Measurements from ENCODE around the gene CFAP141. TPM values are rescaled to one million over a fixed set of nuclear protein-coding genes. Genes with fewer than 3 reads are reported as not detected.

CFAP141 gene
- total RNA-seq, 1 donor from 2014 or later: not detected

- no peak for DNase-seq (ENCODE audit: low spot score)
Observed at GRCh38 chr1:154171880-154172279, 34.3 kb downstream of the CFAP141 start.

GRCh38 chr1:154171223-154171583 is 34.9 kb downstream of the CFAP141 start:
- DNase-seq (ENCODE audit: low spot score): no peak

- no peak for DNase-seq (ENCODE audit: low spot score)
Observed at GRCh38 chr1:154170547-154171222, 35.4 kb downstream of the CFAP141 start.

GRCh38 chr1:154167461-154167860 is 38.7 kb downstream of the CFAP141 start:
- DNase-seq (ENCODE audit: low spot score): no peak

GRCh38 chr1:154166207-154166606 is 39.9 kb downstream of the CFAP141 start:
- no peak for DNase-seq (ENCODE audit: low spot score)

- no peak for DNase-seq (ENCODE audit: low spot score)
Observed at GRCh38 chr1:154159554-154159953, 46.6 kb downstream of the CFAP141 start.

- no peak for DNase-seq (ENCODE audit: low spot score)
Observed at GRCh38 chr1:154158307-154159125, 47.6 kb downstream of the CFAP141 start.

- no peak for DNase-seq (ENCODE audit: low spot score)
Observed at GRCh38 chr1:154157520-154158306, 48.4 kb downstream of the CFAP141 start.

GRCh38 chr1:154155251-154155650 is 50.9 kb downstream of the CFAP141 start:
- no peak for DNase-seq (ENCODE audit: low spot score)

GRCh38 chr1:154154534-154155191 is 51.5 kb downstream of the CFAP141 start, which contains the start of gene NUP210L:
TSS of gene NUP210L (minus strand) at chr1:154155073.
- DNase-seq (ENCODE audit: low spot score): peak; percentile 64

GRCh38 chr1:154154053-154154452 is 52.1 kb downstream of the CFAP141 start:
- DNase-seq (ENCODE audit: low spot score): no peak

GRCh38 chr1:154151311-154151710 is 54.8 kb downstream of the CFAP141 start:
- DNase-seq (ENCODE audit: low spot score): no peak

Other genes starting within 250 kb of the CFAP141 start
- gene CRTC2, start 247.7 kb downstream of the CFAP141 start, total RNA-seq: 32.7 TPM
- 62.6 TPM for gene SLC39A1, start 242.8 kb downstream of the CFAP141 start, total RNA-seq
- gene CREB3L4, start 238.4 kb downstream of the CFAP141 start, total RNA-seq: 13.9 TPM
- 103 TPM for gene JTB, start 228.7 kb downstream of the CFAP141 start, total RNA-seq
- 86.4 TPM for gene RAB13, start 220.0 kb downstream of the CFAP141 start, total RNA-seq
- 2,661 TPM for gene RPS27, start 215.6 kb downstream of the CFAP141 start, total RNA-seq
- gene NUP210L, start 51.3 kb downstream of the CFAP141 start, total RNA-seq: 0.39 TPM
- gene TPM3, start 14.2 kb downstream of the CFAP141 start, total RNA-seq: 242 TPM
- gene UBAP2L, start 14.6 kb upstream of the CFAP141 start, total RNA-seq: 195 TPM
- 110 TPM for gene HAX1, start 66.3 kb upstream of the CFAP141 start, total RNA-seq
- gene AQP10, start 114.8 kb upstream of the CFAP141 start, total RNA-seq: not detected
- gene ATP8B2, start 119.2 kb upstream of the CFAP141 start, total RNA-seq: 40.7 TPM
- gene IL6R, start 199.0 kb upstream of the CFAP141 start, total RNA-seq: 12.5 TPM